Type B pancreatic cell (in vitro differentiated cells): ENCODE data around the gene MKS1. TPM values are rescaled to one million over a fixed set of nuclear protein-coding genes. Genes with fewer than 3 reads are reported as not detected.

Experiments used
- DNase-seq: peaks from one replicate; pipeline ENCODE4 v3.0.0; 2021; ENCODE audit warnings: mixed read lengths; ENCODE audit not compliant: unreplicated experiment; ENCODE audit errors: extremely low spot score
- H3K27ac Mint-ChIP-seq: 2 replicates; pipeline ENCODE4 v1.8.0; 2021; ENCODE audit warnings: mild to moderate bottlenecking, mixed read lengths
- H3K27me3 Mint-ChIP-seq: 2 replicates; pipeline ENCODE4 v1.8.0; 2021; ENCODE audit warnings: mixed read lengths
- H3K36me3 Mint-ChIP-seq: 2 replicates; pipeline ENCODE4 v1.8.0; 2021; ENCODE audit warnings: mixed read lengths
- H3K4me1 Mint-ChIP-seq: one replicate; pipeline ENCODE4 v1.8.0; 2021; ENCODE audit warnings: mixed read lengths; ENCODE audit not compliant: unreplicated experiment
- H3K4me3 Mint-ChIP-seq: 2 replicates; pipeline ENCODE4 v1.8.0; 2021; ENCODE audit warnings: mild to moderate bottlenecking, mixed read lengths
- H3K9me3 Mint-ChIP-seq: 2 replicates; pipeline ENCODE4 v1.8.0; 2021; ENCODE audit warnings: mixed read lengths
- CTCF ChIP-seq: fragments of 200-600 bp; sonication (generic); conservative IDR thresholded peaks from 2 replicates; pipeline ENCODE4 v1.5.0; 2021; ENCODE audit warnings: antibody characterized with exemption, mild to moderate bottlenecking
- total RNA-seq: library from RNA; stranded (reverse); gene quantifications from 2 replicates; pipeline ENCODE4 v1.2.1, GENCODE V29; 2021; ENCODE audit warnings: low replicate concordance

Gene MKS1
- total RNA-seq, 1 donor from 2014 or later = 33.2 TPM

GRCh38 chr17:58210922-58211321, 8.1 kb downstream of the MKS1 start:
- no peak for TF ChIP-seq CTCF
- Mint-ChIP-seq H3K4me1 (no peaks in the 10 kb centered on the region), H3K4me3 (no peak overlapping the region), H3K27me3 (no peaks in the 10 kb centered on the region), H3K27ac (no peak overlapping the region), H3K9me3 (no peaks in the 10 kb centered on the region), H3K36me3 (peaks cover 15% of the 10 kb centered on the region)
- no peak for DNase-seq

- no peak for TF ChIP-seq CTCF
- Mint-ChIP-seq H3K4me1 (no peaks in the 10 kb centered on the region), H3K4me3 (no peak overlapping the region), H3K36me3 (peaks cover 12% of the 10 kb centered on the region), H3K9me3 (no peaks in the 10 kb centered on the region), H3K27ac (no peak overlapping the region), H3K27me3 (no peaks in the 10 kb centered on the region)
- DNase-seq = no peak
Measured at GRCh38 chr17:58208344-58208743, 10.7 kb downstream of the MKS1 start.

DNA sequence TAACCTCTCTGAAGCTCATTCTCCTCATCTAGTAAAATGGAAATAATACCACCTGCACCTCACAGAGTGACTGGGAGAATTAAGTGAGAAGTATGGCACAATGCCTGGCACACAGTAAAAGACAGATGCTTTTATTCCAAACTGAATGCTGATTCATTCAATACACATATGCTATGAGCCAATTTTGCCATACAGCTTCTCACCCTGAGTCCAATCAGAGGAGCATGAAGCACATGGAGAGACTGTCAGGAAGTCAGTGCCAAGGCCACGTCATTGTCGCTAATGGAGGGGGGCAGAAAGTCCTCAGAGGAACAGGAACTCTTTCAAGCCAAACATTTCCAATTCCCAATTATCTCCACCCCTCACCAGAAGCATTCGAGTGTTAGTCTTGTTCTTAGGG, 11.6 kb downstream of the MKS1 start:
- Mint-ChIP-seq H3K36me3 (peaks cover 12% of the 10 kb centered on the region), H3K9me3 (no peaks in the 10 kb centered on the region), H3K27me3 (no peaks in the 10 kb centered on the region), H3K4me3 (no peak overlapping the region), H3K4me1 (no peaks in the 10 kb centered on the region), H3K27ac (no peak overlapping the region)
- no peak for TF ChIP-seq CTCF
- DNase-seq = no peak

DNA sequence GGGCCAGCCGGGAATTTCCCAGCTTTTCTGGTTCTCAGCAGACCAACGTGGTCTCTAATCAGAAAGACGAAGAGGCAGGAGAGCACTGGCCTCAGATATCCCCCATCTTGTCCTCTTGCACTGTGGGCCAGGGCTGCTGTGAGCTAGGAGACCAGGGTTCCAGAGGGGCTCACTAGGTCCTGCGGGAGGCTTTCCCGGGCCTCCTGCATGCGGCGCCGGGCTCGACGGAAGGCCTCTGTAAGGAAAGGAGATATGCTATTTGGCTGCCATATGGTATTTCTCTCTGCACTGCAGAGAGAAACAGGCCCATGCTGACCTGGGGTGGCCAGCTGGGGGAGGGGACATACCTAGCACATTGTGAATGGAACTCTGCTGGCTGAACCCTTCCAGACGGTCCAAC, 13.1 kb downstream of the MKS1 start:
- H3K36me3 Mint-ChIP-seq = peaks cover 12% of the 10 kb centered on the region
- peaks cover under 1% of the 10 kb centered on the region for H3K27me3 Mint-ChIP-seq
- DNase-seq = no peak
- H3K9me3 Mint-ChIP-seq = no peaks in the 10 kb centered on the region
- TF ChIP-seq CTCF = no peak
- no peak overlapping the region for H3K27ac Mint-ChIP-seq
- H3K4me1 Mint-ChIP-seq = no peaks in the 10 kb centered on the region
- H3K4me3 Mint-ChIP-seq = no peak overlapping the region

- TF ChIP-seq CTCF = no peak
- Mint-ChIP-seq H3K4me1 (no peaks in the 10 kb centered on the region), H3K27ac (no peak overlapping the region), H3K36me3 (peaks cover 8% of the 10 kb centered on the region), H3K4me3 (no peak overlapping the region), H3K27me3 (peaks cover 11% of the 10 kb centered on the region), H3K9me3 (no peaks in the 10 kb centered on the region)
- DNase-seq = no peak
Measured at GRCh38 chr17:58204796-58205195, 14.3 kb downstream of the MKS1 start.

GRCh38 chr17:58202859-58203258, 16.2 kb downstream of the MKS1 start:
- H3K27ac Mint-ChIP-seq = no peak overlapping the region
- no peak overlapping the region for H3K4me3 Mint-ChIP-seq
- peaks cover 22% of the 10 kb centered on the region for H3K27me3 Mint-ChIP-seq
- H3K4me1 Mint-ChIP-seq = no peaks in the 10 kb centered on the region
- no peak for DNase-seq
- TF ChIP-seq CTCF = no peak
- no peaks in the 10 kb centered on the region for H3K9me3 Mint-ChIP-seq
- no peaks in the 10 kb centered on the region for H3K36me3 Mint-ChIP-seq
